Rectal smooth muscle tissue (tissue), 1 donor: ENCODE data around the gene PLVAP.

Source experiments
- H3K27ac ChIP-seq: one replicate; pipeline ENCODE4 v1.7.0; 2013; ENCODE audit warnings: low read depth, low read length, inconsistent platforms
- H3K27me3 ChIP-seq: one replicate; pipeline ENCODE4 v1.7.0; 2013; ENCODE audit warnings: low read length; ENCODE audit not compliant: control insufficient read depth, insufficient read depth
- H3K36me3 ChIP-seq: one replicate; pipeline ENCODE4 v1.7.0; 2013; ENCODE audit warnings: low read length; ENCODE audit not compliant: control insufficient read depth, insufficient read depth
- H3K4me1 ChIP-seq: one replicate; pipeline ENCODE4 v1.7.0; 2013; ENCODE audit warnings: low read length; ENCODE audit not compliant: control insufficient read depth, insufficient read depth
- H3K4me3 ChIP-seq: one replicate; pipeline ENCODE4 v1.7.0; 2013; ENCODE audit warnings: low read length
- H3K9ac ChIP-seq: one replicate; pipeline ENCODE4 v1.7.0; 2013; ENCODE audit warnings: low read length

Gene PLVAP

DNA sequence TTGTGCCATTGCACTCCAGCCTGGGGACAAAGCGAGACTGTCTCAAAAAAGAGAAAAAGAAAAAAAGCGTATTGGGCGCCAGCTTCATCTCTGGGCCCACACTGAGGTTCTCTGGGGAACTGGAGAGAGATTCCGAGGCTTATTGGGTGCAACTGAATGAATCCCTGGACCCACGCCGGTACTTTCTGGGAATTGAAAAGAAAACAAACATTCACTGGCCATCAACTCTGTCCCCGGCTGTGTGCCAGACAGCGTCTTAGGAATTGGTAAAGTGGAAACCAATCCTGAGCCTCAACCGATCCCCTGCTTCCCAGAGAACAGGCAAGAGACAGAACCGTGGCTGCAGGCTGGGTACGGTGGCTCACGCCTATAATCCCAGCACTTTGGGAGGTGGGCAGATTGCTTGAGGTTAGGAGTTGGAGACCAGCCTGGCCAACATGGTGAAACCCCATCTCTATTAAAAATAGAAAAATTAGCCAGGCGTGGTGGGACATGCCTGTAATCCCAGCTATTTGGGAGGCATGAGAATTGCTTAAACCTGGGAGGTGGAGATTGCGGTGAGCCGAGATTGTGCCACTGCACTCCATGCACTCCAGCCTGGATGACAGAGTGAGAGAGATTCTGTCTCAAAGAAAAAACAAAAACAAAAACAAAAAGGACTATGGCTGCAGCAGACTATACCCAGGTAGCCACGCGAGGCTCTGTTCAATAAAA is 51.1 kb downstream of the PLVAP start:
- Histone ChIP-seq H3K27me3 (peaks cover 10% of the 10 kb centered on the region), H3K4me3 (no peak overlapping the region), H3K36me3 (peaks cover 3% of the 10 kb centered on the region), H3K9ac (no peak overlapping the region), H3K27ac (no peak overlapping the region), H3K4me1 (peaks cover 3% of the 10 kb centered on the region)

DNA sequence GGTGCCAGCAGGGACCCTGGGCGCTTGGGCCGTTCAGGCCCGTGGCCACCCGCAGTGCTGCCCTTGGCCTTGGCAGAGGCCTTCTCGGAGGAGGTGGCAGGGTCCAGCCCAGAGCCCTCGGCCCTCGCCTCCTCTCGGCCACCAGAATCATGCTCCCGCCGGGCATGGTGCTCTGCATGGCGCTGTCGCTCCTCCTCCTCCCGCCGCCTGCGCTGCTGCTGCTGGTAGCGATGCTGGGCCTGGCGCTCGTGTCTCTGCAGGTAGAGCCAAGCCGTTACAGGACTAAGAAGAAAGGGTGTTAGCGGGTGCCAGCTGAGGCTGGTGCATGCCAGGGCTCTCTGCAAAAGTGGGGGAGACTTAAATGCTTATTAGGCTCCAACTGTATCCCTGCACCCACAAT is 52.0 kb downstream of the PLVAP start:
- Histone ChIP-seq H3K4me1 (peaks cover 3% of the 10 kb centered on the region), H3K36me3 (peaks cover 9% of the 10 kb centered on the region), H3K4me3 (no peak overlapping the region), H3K27ac (no peak overlapping the region), H3K9ac (no peak overlapping the region), H3K27me3 (peaks cover 10% of the 10 kb centered on the region)

DNA sequence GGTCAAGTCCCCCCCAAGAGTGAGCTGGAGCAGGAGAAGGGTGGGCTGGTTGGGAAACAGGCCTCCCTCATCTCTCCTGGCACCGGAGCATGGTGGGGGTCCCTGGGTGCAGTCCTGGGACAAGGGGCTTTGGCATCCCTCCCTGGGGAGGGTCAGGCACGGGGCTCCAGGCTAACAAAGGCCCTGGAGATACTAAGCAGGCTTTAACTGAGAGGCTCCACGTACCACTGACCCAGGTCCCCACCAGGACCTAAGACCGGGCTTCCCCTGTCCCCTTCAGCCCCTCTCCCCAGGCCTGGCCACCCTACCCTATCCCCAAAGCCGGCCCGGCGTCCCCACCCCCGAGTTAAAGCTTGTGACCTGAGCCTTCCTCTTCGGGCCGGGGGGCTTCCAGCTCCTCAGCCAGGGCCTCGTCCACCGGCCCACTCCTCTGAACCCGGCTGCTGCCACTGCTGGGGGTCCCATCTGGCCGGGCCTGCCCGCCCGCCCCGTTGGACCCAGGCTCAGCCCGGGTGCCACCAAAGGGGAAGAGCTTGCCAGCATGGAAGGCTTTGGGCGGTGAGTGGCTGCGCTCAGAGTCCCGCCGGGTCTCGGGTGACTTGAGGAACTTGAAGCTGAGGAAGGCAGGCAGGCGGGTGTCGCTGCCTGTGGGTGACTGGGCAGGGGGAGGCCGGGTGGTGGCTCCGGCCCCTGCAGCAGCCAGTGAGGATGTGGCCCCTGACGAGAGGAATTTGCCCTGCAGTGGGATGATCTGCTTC is 52.6 kb downstream of the PLVAP start:
- peaks cover 3% of the 10 kb centered on the region for H3K4me1 ChIP-seq
- peaks cover 6% of the 10 kb centered on the region for H3K27me3 ChIP-seq
- H3K27ac ChIP-seq = no peak overlapping the region
- no peak overlapping the region for H3K9ac ChIP-seq
- H3K36me3 ChIP-seq = peaks cover 10% of the 10 kb centered on the region
- no peak overlapping the region for H3K4me3 ChIP-seq

DNA sequence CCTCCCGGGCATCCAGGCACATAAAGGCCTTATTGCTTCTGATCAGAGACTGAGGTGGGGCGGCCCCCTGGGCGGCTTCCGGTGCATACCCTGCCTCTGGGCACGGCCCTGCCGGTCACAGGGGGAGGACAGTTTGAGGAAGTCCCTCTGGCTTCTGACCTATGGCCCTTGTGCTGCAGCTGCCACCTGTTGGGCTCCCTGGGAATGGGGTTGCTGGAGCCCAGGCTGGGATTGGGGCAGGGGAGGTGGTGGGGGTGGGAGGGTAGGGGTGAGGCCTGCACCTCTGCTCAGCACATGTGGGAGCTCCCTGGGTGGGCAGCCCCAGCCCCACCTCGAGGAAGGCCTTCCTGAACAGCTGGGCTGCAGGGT is 53.2 kb downstream of the PLVAP start:
- Histone ChIP-seq H3K27me3 (no peaks in the 10 kb centered on the region), H3K4me1 (peaks cover 3% of the 10 kb centered on the region), H3K36me3 (peaks cover 13% of the 10 kb centered on the region), H3K9ac (no peak overlapping the region), H3K27ac (no peak overlapping the region), H3K4me3 (no peak overlapping the region)

DNA sequence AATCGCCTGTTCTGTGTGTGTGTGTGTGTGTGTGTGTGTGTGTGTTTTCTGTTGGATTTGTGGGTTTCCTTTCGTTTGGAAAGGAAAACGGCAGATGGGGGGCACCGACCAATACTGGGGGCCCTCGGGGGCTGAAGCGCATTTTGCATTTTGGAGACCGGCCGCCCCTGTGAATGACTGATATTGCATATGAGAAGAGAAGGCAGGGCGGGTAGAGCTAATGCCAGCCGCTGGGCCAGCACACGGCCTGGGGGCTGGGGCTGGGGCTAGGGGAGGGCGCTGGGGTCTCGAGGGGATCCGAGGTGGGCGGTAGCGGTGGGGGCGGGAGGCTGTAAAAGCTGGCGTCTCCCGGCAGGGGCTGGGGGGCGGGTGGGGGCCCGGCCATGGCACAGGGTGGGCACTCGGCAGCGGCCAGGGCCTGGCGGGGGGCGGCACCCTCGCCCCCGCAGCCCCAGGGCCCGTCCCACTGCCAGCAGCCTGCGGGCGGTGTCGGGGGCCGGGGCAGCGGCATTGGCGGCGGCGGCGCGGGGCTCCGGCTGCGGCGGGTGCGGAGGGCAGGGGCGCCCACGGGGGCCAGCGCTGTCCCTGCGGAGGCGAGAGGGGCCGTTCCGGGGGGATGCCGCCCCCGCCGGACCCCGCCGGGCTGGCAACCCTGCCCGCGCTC is 53.7 kb downstream of the PLVAP start:
- Histone ChIP-seq H3K36me3 (peaks cover 13% of the 10 kb centered on the region), H3K27me3 (no peaks in the 10 kb centered on the region), H3K27ac (no peak overlapping the region), H3K4me3 (no peak overlapping the region), H3K9ac (no peak overlapping the region), H3K4me1 (peaks cover 3% of the 10 kb centered on the region)

DNA sequence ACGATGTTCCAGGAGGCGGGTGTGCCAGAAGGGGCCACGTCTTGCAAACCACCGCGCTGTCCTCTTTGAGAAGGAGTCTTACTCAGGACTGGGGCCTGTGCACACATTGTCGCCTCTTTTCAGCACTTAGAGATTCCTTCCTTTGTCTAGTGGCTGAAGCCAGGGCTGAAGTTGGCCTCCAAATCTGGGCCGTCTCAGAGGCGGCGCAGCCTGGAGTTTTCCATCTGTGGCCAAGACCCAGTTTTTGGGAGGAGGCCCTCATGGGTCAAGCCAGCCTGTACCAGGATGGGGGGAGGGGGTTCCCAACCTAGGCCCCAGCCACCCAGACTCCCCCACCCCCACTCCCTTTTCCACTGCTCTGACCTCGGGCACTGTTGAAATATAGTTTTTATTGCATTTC is 54.3 kb downstream of the PLVAP start:
- Histone ChIP-seq H3K9ac (no peak overlapping the region), H3K4me1 (no peaks in the 10 kb centered on the region), H3K27ac (no peak overlapping the region), H3K36me3 (peaks cover 13% of the 10 kb centered on the region), H3K4me3 (no peak overlapping the region), H3K27me3 (no peaks in the 10 kb centered on the region)

DNA sequence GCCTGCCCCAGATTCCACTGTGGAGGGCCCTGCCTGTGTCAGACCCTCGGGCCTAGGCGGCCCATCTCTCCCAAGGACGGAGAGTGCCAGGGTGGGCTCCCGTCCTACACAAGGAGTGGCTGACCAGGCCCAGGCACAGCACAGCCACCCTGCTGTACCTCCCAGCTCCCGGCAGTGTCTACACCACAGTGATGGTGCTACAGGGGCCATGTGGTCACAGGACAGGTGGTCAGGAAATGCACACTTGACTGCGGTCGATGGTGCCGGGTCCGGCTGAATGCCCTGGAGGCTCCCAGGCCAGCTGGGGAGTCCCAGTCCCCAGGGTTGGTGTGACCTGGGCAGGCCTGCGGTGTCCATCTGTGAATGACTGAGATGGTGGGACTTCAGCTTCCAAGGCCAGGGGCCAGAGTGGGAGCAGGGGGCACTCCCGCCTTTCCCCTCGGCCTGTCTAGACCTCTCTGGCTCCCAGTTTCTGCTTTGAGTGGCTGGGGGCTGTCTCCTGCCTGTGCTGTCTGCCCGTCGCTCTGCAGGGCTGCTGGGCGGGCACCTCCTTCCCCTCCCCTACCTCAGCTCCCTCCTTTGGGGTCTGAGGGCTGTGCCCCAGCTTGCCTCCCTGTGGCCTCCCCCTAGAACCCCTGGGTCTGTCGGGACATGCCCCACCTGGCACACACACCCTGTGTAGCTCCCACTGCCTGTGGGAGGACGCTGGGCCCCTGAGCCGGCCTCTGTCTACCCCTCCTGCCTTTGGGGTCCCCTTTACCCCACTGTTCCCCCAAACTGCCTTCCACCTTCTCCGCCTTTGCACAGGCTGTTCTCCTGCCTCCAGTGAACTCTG is 55.3 kb downstream of the PLVAP start:
- Histone ChIP-seq H3K4me1 (no peaks in the 10 kb centered on the region), H3K27me3 (no peaks in the 10 kb centered on the region), H3K36me3 (peaks cover 13% of the 10 kb centered on the region), H3K27ac (no peak overlapping the region), H3K4me3 (no peak overlapping the region), H3K9ac (no peak overlapping the region)

DNA sequence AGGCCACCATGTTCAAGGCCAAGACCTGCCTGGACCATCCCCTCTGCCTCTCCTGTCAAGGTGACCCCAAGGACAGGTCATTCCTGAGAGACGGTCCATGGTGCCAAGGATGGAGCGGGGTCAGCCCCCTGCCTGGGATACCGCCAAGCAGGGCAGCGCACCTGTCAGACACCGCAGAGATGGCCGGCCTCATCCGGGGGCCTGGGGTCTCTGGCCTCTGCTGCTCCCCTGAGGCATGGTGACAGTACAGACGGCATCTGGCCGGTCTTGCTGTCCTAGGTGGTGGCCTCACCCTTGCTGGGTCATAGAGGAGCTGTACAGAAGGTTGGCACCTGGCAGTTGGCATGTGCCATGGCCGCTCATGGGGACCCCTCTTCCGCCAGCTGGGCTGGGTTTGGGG is 56.7 kb downstream of the PLVAP start:
- H3K27ac ChIP-seq = no peak overlapping the region
- H3K9ac ChIP-seq = no peak overlapping the region
- H3K4me1 ChIP-seq = no peaks in the 10 kb centered on the region
- no peak overlapping the region for H3K4me3 ChIP-seq
- no peaks in the 10 kb centered on the region for H3K27me3 ChIP-seq
- H3K36me3 ChIP-seq = peaks cover 13% of the 10 kb centered on the region

DNA sequence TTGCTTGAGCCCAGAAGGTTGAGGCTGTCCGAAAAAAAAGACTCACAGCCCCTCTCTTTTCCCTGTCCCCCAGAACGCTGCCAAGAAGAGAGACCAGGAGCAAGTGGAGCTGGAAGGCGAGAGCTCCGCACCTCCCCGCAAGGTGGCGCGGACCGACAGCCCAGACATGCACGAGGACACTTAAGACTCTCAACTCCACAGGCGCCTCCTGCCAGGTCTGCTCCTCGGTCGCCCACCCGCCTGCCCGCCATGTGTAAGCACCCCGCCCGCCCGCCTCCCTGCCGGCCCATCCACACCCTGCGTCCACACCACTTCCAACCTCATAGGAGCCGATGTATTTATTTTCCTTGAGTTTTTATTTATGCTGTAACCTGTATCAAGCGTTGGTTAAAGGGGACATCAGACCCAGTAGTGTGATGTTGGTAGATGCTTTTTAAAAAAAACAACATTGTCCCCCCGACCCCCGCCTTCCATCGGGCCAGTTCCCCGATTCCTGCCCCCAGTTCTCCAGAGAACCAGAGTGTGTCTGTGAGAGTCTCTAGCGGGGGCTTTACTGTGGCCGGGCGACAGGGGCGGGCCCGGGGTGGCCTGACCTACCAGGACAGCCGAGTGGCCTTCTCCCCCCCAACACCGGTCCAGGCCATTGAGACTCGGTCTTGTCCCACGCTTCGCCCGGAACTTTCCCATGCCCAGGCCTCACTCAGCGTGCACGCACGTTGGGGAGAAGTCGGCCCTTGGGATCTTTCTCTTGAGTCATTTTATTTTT is 57.5 kb downstream of the PLVAP start:
- H3K27me3 ChIP-seq = no peaks in the 10 kb centered on the region

DNA sequence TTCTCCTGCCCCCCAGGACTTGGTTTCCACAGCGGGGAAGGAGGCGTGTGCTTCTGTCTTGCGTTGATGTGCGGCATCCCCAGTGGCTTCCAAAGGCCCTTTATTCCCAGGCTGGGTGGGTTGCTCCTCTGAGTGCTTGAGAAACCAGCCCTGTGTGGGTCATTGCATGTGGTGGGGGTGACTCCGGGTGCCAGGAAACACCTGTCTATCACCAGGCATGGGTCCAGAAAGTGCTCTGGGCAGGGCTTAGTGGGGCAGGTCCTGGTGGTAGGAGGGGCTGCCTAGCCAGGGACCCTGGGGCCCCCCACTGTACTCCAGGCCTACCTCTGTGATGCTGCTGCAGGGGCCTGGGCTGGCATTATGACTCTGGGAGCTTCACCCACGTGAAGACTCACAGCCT is 58.2 kb downstream of the PLVAP start:
- Histone ChIP-seq H3K27ac (no peak overlapping the region), H3K27me3 (no peaks in the 10 kb centered on the region), H3K4me1 (no peaks in the 10 kb centered on the region), H3K9ac (no peak overlapping the region), H3K36me3 (peaks cover 22% of the 10 kb centered on the region), H3K4me3 (no peak overlapping the region)

More for the DNA sequence above, 57.5 kb downstream of the PLVAP start:
- Histone ChIP-seq H3K4me1 (no peaks in the 10 kb centered on the region), H3K9ac (no peak overlapping the region), H3K27ac (no peak overlapping the region), H3K4me3 (no peak overlapping the region), H3K36me3 (peaks cover 16% of the 10 kb centered on the region)

DNA sequence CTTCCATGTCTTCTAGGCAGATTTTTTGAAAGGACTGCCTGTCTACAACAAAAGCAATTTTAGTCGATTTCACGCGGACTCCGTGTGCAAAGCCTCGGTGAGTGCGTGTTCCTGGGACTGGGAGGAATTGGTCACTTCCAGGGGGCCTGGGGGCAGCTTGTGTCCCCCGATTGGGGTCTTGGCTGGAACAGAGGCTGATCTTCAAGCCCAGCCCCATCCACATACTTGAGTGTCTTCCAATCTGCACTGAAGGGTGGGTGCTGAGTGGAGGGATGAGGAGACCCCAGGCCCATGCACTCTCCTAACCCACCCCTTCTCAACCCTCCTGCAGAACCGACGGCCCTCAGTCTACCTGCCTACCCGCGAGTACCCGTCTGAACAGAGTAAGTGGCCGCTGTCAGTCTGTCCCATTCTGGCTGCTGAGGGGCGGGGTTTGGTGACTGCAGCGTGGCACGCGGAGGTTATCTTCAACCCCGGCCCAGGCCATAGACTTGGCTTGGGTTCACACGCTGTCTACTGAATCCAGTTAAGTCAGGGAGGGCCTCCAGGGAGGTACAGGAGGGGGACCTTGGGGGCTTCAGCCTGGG is 63.0 kb downstream of the PLVAP start:
- H3K27ac ChIP-seq = no peak overlapping the region
- H3K9ac ChIP-seq = no peak overlapping the region
- H3K4me1 ChIP-seq = peaks cover 6% of the 10 kb centered on the region
- peaks cover 19% of the 10 kb centered on the region for H3K36me3 ChIP-seq
- no peaks in the 10 kb centered on the region for H3K27me3 ChIP-seq
- H3K4me3 ChIP-seq = no peak overlapping the region
